ENCODE measurements around the gene NPAS3.

Gene NPAS3

GRCh38 chr14:33834466-33835260 is 896.0 kb downstream of the NPAS3 start:
- in situ Hi-C loops (cut with HindIII; ENCODE audit: low sequenced_read_pairs), result no loop called here

GRCh38 chr14:33835261-33835655 is 896.6 kb downstream of the NPAS3 start:
- in situ Hi-C loops (cut with HindIII; ENCODE audit: low sequenced_read_pairs), result no loop called here

- in situ Hi-C loops (cut with HindIII; ENCODE audit: low sequenced_read_pairs), result no loop called here
Measured at GRCh38 chr14:33835677-33836076, 897.0 kb downstream of the NPAS3 start.

GRCh38 chr14:33836203-33836899 is 897.7 kb downstream of the NPAS3 start:
- in situ Hi-C loops (cut with HindIII; ENCODE audit: low sequenced_read_pairs), result no loop called here

GRCh38 chr14:33836900-33837577 is 898.4 kb downstream of the NPAS3 start:
- in situ Hi-C loops (cut with HindIII; ENCODE audit: low sequenced_read_pairs), result no loop called here

GRCh38 chr14:33837943-33838683 is 899.4 kb downstream of the NPAS3 start:
- in situ Hi-C loops (cut with HindIII; ENCODE audit: low sequenced_read_pairs), result no loop called here

- in situ Hi-C loops (cut with HindIII; ENCODE audit: low sequenced_read_pairs), result no loop called here
Measured at GRCh38 chr14:33839193-33840076, 900.8 kb downstream of the NPAS3 start.

GRCh38 chr14:33840797-33841196 is 902.1 kb downstream of the NPAS3 start:
- in situ Hi-C loops (cut with HindIII; ENCODE audit: low sequenced_read_pairs), result no loop called here

- in situ Hi-C loops (cut with HindIII; ENCODE audit: low sequenced_read_pairs), result no loop called here
Measured at GRCh38 chr14:33842299-33842698, 903.6 kb downstream of the NPAS3 start.

- in situ Hi-C loops (cut with HindIII; ENCODE audit: low sequenced_read_pairs), result no loop called here
Measured at GRCh38 chr14:33844118-33844517, 905.4 kb downstream of the NPAS3 start.

- in situ Hi-C loops (cut with HindIII; ENCODE audit: low sequenced_read_pairs), result no loop called here
Measured at GRCh38 chr14:33846100-33846824, 907.6 kb downstream of the NPAS3 start.

GRCh38 chr14:33847066-33847465 is 908.4 kb downstream of the NPAS3 start:
- in situ Hi-C loops (cut with HindIII; ENCODE audit: low sequenced_read_pairs), result no loop called here

- in situ Hi-C loops (cut with HindIII; ENCODE audit: low sequenced_read_pairs), result no loop called here
Measured at GRCh38 chr14:33848009-33848408, 909.3 kb downstream of the NPAS3 start.

- in situ Hi-C loops (cut with HindIII; ENCODE audit: low sequenced_read_pairs), result no loop called here
Measured at GRCh38 chr14:33848706-33849454, 910.2 kb downstream of the NPAS3 start.

GRCh38 chr14:33849455-33849801 is 910.7 kb downstream of the NPAS3 start:
- in situ Hi-C loops (cut with HindIII; ENCODE audit: low sequenced_read_pairs), result no loop called here

GRCh38 chr14:33850826-33851225 is 912.1 kb downstream of the NPAS3 start:
- in situ Hi-C loops (cut with HindIII; ENCODE audit: low sequenced_read_pairs), result no loop called here

GRCh38 chr14:33851366-33851765 is 912.7 kb downstream of the NPAS3 start:
- in situ Hi-C loops (cut with HindIII; ENCODE audit: low sequenced_read_pairs), result no loop called here

- in situ Hi-C loops (cut with HindIII; ENCODE audit: low sequenced_read_pairs), result no loop called here
Measured at GRCh38 chr14:33851931-33852330, 913.3 kb downstream of the NPAS3 start.
